HG03378 (cell line): ENCODE data around the gene PSIP1.
"Not testable (repeated sequence)": the region's sequence is repeated elsewhere in the genome, so short reads cannot be mapped to it uniquely, and the experiment has no call there.

Source experiments
- ATAC-seq: cut with Tn5 transposase; IDR thresholded peaks from one replicate; pipeline ENCODE4 v1.9.1; 2021; ENCODE audit warnings: mild to moderate bottlenecking, moderate library complexity; ENCODE audit not compliant: unreplicated experiment

PSIP1 gene

DNA sequence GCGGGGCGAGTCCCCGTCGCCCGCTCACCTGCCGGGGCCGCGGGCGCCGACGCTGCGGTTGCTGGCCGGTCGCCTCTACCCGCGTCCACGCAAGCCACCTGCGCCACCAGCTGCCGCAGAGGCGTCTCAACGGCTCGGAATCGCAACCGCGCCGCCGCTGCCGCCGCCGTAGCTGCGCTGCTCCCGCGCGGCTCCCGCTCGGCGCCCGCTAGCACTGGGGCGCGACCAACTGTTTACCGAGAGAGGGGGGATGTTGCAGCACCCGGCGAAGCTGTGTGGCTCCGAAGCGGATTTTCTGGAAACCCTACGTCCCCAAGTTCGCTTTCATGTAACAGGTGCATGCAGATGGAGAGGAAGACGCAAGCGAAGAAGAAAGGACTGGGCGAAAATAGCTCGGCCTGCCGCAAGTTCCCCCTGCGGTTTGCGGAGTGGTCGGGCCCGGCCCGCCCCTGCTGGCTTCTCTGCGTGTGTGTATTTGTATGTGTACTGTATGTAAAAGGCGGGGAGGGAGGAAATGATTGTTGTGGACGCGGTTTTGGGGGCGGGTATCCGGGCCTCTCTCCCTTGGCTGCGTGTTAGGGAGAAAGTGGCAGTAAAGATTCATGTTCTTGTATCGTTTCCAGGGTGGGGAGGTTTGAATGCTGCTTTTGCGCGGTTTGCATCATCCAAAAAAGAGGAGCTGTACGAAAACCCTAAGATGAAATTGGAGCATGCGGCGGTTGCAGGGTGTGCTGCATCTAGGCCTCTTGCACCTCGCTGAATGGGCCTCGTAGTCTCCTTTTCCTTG lies at the start of gene PSIP1:
Gene PSIP1 (minus strand): TSS at position 182 of the 787 bp plus-strand sequence. CDS start 782 bp downstream, outside the sequence.
- ATAC-seq = peak; percentile 82

DNA sequence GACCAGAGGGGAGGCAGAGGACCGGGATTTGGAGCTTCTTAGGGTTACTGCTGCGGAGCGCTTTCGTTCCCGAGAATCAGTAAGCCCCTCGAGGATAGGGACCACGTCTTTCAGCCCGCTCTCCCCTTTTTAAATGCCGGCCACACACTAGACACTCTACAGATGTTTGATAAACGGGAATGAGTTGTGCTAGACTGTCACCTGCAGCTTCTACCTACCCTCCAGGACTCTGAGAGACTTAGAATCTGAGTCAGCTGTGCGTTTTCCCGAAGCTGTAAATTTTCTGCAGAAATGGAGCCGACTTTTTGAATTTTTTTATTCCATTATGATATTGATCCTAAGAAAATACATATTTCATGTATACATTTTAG lies 42.7 kb upstream of the PSIP1 start:
- ATAC-seq = peak; percentile 28

DNA sequence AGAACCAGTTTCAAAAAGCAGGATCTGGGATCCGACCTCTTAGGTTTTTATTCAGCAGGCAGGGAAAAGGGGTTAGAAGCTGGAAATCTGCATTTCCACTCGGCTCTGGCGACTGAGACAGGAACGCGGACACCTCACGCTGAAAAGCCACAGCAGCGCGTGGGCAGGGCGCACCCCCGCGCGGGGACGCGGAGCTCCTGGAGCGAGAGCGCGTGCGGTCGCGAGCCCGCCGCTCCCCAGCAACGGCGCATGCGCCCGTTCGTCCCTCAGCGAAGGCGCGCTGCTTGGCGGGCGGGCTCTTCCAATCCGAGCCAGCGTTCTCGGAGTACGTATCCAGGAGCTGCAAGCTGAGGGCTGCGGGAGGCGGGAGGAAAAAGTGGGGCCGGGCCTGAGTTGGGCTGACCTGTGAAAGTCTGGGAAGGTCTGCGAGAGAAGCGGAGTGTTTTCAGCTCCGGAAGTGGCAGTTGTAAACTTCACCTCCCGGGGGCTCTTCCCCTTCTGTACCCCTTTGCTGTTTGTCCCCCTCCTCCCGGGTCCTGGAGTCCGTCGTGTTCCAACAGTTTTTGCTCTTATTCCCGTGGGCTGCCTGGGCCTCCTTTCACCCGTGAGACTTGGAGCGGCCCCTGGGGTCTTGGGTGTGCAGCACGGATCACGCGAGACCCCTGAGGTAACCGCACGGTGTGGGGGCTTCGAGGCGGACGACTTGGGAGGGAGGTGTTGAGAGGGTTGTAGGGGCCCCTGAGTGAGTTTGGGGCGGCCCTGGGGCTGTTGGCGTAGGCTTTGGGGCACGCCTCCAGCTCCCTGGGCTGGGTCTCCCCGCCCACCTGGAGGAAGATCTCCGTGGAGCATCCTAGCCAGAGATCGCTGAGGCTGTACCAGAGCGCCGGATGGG lies 42.1 kb upstream of the PSIP1 start, which contains the start of gene CCDC171:
Gene CCDC171 (plus strand): TSS at position 408 of the 892 bp plus-strand sequence. CDS start 11,046 bp downstream, outside the sequence.
- peak; percentile 69 for ATAC-seq

DNA sequence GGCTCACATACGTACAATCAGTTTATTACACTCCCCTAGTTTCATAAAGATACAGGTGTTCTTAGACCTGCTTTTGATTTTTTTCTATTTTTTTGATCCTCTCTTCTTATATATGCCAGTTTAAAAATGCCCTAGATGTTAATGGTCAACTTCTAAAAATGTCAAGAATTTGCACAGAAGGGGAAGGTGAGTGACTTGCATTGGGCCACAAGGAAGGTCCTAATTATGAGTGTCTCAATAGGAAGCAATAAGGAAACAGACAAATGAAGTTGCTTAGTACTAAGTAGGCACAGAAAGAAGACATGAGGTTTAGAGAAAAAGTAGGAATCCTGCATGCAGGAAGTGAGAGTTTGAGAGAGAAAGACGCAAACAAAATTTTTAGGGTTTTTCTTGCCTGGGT lies 38.8 kb upstream of the PSIP1 start:
- ATAC-seq = no peak

DNA sequence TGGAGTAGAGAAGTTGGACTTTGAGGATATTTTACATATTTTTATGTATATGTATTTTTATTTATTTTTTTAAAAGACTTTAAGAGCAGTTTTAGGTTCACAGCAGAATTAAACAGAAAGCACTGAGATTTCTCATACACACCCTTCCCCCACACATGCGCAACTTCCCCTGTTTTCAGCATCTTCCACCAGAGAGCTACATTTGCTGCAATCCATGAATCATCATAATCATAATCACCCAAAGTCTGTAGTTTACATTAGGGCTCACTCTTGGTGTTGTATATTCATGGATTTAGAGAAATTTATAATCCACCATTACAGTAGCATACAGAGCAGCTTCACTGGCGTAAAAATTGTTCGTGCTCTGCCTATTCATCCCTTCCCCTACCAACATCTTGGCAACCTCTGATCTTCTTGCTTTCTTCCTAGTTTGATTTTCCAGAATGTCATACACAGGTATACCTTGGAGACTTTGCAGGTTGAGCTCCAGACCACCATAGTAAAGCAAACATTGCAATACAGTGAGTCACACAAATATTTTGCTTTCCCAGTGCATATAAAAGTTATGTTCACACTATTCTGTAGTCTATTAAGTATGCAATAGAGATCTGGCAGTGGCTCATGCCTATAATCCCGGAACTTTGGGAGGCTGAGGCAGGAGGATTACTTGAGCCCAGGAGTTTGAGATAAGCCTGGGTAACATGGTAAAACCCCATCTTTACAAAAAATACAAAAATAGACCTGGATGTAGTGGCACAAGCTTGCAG lies 32.5 kb upstream of the PSIP1 start:
- no peak for ATAC-seq

DNA sequence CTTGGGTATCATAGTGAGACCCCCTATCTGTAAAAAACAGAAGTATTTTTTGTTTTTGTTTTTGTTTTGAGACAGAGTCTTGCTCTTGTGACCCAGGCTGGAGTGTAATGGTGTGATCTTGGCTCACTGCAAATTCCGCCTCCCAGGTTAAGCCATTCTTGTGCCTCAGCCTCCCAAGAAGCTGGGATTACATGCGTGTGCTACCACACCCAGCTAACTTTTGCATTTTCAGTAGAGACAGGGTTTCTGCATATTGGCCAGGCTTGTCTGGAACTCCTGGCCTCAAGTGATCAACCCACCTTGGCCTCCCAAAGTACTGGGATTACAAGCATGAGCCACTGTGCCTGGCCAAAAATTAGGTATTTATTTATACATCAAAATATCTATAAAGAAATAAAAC lies 31.9 kb upstream of the PSIP1 start:
- ATAC-seq = no peak

DNA sequence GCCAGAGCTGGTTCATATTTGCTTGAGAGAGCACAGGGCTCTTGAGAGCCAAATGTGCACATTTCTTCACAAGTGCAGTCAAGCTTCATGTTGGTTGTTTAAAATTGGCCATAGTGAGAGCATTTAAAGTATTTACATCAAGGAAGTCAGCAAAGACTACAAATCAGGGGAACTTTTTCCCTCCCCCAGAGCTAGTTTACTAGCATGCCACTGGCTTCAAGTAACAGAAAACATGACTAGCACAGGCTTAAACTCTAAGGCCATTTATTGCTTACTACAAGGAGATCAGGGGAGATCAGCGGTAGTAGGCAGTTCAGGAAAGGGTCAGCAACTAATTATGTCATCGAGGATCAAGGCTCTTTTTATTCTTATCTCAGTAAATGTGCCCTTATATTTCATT lies 31.1 kb upstream of the PSIP1 start:
- ATAC-seq = no peak

DNA sequence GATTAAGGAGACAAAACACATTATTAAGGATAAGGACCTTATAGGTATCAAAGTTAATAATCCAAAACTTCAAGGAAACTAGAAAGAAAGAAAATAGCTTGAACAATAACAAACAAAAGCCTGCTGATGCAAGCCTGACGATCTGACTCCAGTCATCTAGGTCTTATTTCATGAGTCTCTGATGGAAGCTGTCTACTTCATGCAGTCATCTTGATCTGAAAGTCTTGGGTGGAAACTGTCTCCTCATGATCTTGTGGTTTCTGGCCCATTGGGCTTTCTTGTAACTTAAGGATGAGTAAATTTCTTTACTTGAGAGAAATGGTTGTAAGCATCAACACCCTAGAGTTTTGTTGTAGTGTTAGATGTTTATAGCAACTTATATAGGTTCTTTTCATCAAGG lies 20.6 kb upstream of the PSIP1 start:
- peak; percentile 40 for ATAC-seq

DNA sequence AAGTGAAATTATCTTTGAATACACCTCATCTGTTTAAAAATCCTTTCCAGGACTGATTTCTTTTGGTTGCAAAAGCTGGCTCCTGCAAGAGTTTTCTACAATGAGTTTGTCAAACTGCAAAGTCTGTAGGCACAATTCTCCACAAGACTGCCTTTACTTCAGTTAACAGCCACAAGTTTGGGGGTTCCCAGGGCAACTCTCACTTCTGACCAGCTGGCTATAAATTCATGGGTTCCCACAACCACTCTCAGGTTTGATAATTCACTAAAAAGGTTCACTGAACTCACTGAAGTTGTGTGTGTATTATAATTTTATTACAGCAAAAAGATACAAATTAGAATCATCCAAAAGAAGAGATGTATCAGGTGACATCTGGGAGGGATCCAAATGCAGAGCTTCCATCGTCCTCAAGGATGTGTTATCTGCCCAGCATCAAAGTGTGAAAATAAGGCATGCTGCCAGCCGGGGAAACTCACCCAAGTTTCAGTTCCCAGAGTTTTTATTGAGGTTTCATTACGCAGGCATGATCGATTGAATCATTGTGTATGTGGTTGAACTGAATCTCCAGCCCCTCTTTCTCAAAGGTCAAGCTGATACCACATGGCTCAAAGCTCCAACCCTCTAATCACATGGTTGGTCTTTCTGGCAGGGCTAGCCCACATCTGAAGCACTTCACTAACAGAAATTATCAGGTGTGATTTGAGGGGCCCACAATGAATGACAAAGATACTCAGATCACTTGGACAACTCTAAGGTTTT lies 19.0 kb upstream of the PSIP1 start:
- ATAC-seq = peak; percentile 93

DNA sequence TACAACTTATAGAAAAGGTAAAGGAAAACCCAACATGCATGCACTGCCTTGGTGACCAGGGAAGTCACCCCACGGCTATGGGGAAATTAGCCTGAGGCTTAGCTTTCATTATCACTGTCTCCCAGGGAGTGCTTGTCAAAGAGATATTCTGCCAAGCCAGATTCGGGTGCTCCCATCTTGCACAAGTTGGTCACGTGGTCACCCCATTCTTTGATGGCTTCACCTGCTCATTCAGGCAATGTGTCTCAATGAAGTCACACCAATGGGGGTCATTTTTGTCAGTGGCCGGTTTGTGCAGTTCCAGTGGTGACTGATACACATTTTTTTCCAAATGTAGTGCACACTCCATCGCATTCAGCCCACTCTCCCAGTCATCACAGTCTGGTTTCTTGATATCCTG lies 16.3 kb upstream of the PSIP1 start:
- not testable (repeated sequence) for ATAC-seq

DNA sequence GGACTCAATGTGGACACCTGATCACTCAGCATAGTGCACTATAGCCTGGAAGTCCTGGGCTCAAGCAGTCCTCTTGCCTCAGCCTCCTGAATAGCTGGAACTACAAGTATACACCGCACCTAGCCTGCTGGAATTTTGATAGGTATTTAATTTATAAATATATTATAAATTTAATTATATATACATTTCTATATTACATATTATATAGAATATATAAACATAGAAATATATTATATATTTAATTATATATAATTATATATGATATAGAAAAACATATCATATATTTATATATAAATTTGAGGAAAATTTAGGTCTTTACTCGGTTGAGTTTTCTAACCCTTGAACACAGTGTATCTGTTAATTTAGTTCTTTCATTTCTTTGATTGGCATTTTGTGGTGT lies 15.2 kb upstream of the PSIP1 start:
- no peak for ATAC-seq

DNA sequence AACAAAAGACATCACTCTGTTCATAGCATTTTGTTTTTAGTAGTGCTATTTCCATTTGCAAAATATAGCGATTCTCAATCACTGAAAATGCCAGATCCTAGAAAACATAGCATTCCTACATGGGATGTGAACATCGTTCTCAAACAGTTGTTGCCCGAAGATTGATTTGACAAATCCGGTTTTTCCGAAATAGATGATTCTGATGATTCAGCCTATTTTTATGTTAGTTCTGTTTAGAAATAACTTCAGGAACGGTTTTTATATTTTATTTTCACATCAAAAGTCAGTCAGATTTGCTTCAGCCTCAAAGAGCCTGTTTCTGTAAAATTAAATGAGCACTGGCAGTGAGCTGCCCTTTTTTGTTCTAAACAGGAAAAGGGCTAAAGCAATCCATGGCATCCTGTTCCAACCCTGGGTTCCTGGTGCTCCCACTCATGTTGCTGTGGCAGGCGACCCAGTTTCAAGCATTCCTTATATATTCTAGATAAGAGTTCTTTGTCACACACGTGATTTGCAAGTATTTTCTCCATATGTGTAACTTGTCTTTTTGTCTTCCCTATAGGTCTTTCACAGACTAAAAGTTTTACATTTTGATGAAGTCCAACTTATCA lies 14.2 kb upstream of the PSIP1 start:
- no peak for ATAC-seq

DNA sequence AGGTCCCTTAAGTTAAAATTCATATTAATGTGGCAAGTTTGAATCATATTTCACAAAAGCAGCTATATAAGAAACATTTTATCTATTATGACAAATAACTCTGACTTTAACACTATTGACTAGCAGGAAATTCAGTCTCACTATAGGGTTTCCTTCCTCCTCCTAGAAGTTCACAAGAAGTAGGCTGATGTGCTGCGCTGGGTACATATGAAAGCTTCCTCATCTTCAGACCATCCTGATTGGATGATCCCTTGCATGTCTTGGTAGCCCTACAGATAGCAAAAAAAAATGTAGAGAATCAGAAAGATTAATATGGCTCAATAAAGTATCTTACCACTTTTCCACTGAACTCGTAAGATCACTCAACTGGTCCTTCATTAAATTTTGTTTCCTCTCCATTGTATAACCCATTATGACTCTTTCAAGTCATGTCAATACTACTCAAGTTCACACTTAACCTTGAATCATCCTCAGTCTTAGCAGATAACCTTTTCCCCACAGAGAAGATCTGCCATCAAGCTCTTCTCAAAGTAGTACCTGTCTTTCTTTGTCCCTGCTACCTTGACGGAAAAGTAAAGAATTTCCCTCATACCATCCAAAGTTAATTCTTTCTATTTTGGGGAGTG lies 11.5 kb upstream of the PSIP1 start:
- ATAC-seq = no peak

DNA sequence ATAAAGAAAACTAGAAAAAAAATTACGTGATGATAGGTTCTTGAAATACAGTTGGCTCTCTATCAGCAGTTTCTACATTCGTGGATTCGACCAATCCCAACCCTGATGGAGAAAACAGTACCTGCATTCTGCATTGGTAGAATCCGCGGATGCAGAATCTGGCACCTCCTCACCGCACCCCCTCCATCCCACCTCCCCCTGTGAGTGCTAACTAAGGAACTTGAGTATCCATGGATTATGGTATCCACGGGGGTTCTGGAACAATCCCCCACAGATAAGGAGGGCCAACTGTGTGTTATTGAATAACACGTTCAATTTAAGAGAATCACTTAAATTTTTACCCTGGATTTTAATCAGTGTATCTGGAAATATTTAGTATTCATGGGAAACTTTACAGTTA lies 10.5 kb upstream of the PSIP1 start:
- ATAC-seq = no peak

DNA sequence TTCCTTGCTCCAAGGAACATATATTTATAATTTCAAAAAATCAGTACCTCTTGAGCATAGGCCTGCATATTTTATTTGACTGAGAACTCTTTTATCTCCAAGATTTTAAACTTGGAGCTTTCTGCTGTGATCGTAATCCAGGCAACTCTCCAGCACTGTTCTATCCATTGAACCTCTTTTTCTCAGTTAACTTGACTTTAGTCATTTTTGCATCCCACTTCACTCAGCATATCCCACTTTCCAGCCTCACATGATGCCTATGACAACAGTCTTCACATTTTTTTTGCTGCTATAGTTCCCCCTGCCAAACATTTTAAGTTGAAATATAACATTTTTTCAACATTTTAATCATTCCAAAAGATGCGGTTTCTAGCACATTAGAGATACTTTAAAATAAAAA lies 9.1 kb upstream of the PSIP1 start:
- no peak for ATAC-seq

DNA sequence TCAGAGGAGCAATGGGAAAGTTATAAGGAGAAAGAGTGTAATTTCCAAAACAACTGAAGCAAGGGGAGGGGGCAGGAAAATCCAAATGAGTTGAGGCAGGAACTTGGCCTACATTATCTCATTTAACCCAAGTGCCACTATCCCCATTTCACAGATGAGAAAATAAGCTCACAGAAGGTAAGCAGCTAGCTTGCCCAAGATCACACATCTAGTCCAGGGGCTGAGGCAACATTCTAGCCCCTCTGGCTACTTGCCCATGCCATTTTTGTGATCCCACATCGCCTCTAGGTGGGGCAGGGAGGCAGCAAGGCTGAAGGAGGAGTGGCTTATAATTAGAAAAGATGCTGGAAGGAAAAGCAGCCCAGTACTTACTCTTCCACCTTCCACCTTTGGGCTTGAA lies 2.6 kb upstream of the PSIP1 start:
- no peak for ATAC-seq

DNA sequence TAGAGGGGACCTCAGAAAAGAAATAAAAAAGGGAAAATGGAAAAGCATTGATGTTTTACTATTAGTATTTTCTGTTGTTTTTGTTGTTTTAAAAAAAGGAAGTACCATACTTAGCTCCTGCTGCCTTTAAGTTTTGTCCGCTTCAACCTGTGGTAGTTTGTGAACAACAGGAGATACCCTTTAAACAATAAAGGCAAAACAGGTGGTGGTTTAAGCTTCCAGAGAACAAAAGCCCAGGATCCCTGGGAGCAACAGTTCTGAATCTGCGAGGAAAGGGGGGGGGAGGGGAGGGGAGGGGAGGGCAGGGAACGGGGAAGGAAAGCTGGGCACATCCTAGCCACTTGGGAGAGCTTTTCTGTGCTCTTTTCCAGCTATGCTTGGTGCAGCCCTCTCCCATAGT lies 2.1 kb upstream of the PSIP1 start:
- ATAC-seq = no peak

DNA sequence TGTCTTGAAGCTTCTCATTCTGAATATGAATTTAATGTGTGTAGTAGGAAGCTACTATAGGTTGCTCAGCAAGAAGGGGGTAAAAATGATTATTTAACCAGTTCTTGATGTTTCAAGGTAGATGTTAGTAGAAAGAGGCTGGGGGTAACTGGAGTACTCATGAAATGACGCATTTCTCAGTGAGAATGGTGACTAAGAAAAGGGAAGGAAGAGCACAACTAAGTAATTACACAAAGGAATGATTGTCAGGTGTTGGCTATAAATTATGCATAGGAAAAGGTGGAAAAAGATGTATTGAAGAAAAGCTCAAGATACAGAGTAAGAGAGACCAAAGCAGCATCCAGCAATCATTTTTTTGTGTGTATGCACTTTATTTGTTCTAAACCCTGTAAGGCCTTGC lies 1.4 kb upstream of the PSIP1 start:
- no peak for ATAC-seq

DNA sequence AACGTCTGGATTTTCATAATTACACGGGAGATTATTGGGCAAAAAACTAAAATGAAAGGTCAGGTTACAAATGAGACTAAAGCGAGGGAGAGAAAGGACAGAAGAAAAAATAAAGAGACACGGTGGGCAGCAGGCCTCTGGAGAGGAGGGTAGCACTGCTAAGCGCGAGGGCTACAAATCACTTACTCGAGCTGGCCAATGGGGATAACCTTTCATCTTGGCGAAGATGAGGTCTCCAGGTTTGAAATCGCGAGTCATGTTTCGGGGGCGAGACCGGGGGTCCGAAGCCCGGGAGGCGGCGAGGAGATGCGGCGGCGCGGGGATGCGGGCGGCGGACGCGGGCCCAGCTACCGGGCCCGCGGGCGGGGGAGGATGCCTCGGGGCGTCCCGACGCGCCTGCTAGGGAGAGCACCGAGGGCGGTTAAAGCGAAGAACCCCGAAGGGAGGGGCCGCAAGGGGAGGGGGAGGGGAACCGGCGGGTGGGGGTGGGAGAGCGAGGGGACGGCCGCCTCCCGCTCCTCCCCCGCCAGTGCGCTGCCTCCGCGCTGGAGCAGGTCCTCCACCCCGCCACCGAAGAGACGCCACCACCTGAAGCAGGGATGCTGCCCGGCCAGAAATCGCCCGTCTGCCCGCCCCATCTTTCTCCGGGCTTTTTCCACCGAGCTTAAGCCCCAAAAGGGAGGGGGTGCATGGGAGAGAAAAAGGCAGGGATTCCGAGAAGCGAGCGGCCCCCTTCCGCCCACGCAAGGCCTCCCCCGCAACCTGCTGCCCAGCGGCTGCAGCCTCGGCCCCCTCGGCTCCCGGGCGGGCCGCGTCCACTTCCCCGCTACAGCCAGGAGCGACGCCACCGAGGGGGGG lies 610 bp downstream of the PSIP1 start:
- peak; percentile 18 for ATAC-seq
